ENCODE results near the gene LRRC8B.

LRRC8B gene

GRCh38 chr1:89524369-89525168 is at the start of gene LRRC8B:
TSS of gene LRRC8B (plus strand) at chr1:89524829. CDS start at chr1:89582651, 57,822 bp downstream.
- H3K9ac ChIP-seq (ENCODE audit: low read length) = peak within 1 kb of the TSS; percentile 94
- peak within 1 kb of the TSS; percentile 76 for H2AFZ ChIP-seq (ENCODE audit: low read depth, low read length)

GRCh38 chr1:89475269-89475668 is 49.4 kb upstream of the LRRC8B start:
- H3K9ac ChIP-seq (ENCODE audit: low read length) = no peak overlapping the region
- no peak overlapping the region for H3K27ac ChIP-seq (ENCODE audit: low read length)
- H4K20me1 ChIP-seq (ENCODE audit: insufficient read depth, low read length) = no peaks in the 10 kb centered on the region
- H2AFZ ChIP-seq (ENCODE audit: low read depth, low read length) = no peak overlapping the region
- no peak overlapping the region for H3K4me2 ChIP-seq (ENCODE audit: low read length)
- no peaks in the 10 kb centered on the region for H3K9me3 ChIP-seq (ENCODE audit: insufficient read depth, low read length)
- H3K27me3 ChIP-seq (ENCODE audit: low read depth, low read length) = no peaks in the 10 kb centered on the region
- no peak for TF ChIP-seq EZH2phosphoT487 (IDR thresholded peaks at IDR 0.05; ENCODE audit: low read depth)
- no peak for TF ChIP-seq CTCF (IDR thresholded peaks at IDR 0.05; ENCODE audit: low read depth, low read length)
- no peaks in the 10 kb centered on the region for H3K79me2 ChIP-seq (ENCODE audit: low read length)
- no peak overlapping the region for H3K4me3 ChIP-seq (ENCODE audit: low read length)
- H3K36me3 ChIP-seq (replicated peaks; ENCODE audit: low read depth, low read length) = no peaks in the 10 kb centered on the region
- H3K4me1 ChIP-seq (ENCODE audit: low read length) = peaks cover 8% of the 10 kb centered on the region

More at GRCh38 chr1:89524369-89525168, at the start of gene LRRC8B:
- Histone ChIP-seq H3K27ac (ENCODE audit: low read length) (peak within 1 kb of the TSS; percentile 83), H4K20me1 (ENCODE audit: insufficient read depth, low read length) (no peaks in the 10 kb centered on the region), H3K4me1 (ENCODE audit: low read length) (peaks cover 16% of the 10 kb centered on the region), H3K27me3 (ENCODE audit: low read depth, low read length) (no peaks in the 10 kb centered on the region), H3K36me3 (replicated peaks; ENCODE audit: low read depth, low read length) (no peaks in the 10 kb centered on the region), H3K9me3 (ENCODE audit: insufficient read depth, low read length) (no peaks in the 10 kb centered on the region), H3K4me3 (ENCODE audit: low read length) (peak within 1 kb of the TSS; percentile 95), H3K79me2 (ENCODE audit: low read length) (peaks cover 22% of the 10 kb centered on the region), H3K4me2 (ENCODE audit: low read length) (peak within 1 kb of the TSS; percentile 99)
- TF ChIP-seq EZH2phosphoT487 (IDR thresholded peaks at IDR 0.05; ENCODE audit: low read depth) (no peak), CTCF (IDR thresholded peaks at IDR 0.05; ENCODE audit: low read depth, low read length) (no peak)

DNA sequence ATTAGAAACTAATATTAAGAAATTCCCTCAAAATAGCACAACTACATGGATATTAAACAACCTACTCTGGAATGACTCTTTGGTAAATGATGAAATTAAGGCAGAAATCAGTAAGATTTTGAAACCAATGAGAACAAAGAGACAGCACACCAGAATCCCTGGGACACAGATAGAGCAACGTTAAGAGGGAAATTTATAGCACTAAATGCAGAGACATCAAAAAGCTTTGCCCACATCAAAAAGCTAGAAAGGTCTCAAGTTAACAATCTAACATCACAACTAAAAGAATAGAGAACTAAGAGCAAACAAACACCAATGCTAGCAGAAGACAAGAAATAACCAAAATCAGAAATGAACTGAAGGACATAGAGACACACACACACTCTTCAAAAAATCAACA is 48.6 kb upstream of the LRRC8B start:
- H3K9me3 ChIP-seq (ENCODE audit: insufficient read depth, low read length) = no peaks in the 10 kb centered on the region
- H3K4me1 ChIP-seq (ENCODE audit: low read length) = peaks cover 8% of the 10 kb centered on the region
- no peaks in the 10 kb centered on the region for H4K20me1 ChIP-seq (ENCODE audit: insufficient read depth, low read length)
- no peak overlapping the region for H3K4me3 ChIP-seq (ENCODE audit: low read length)
- no peaks in the 10 kb centered on the region for H3K36me3 ChIP-seq (replicated peaks; ENCODE audit: low read depth, low read length)
- no peak overlapping the region for H3K4me2 ChIP-seq (ENCODE audit: low read length)
- no peak overlapping the region for H3K9ac ChIP-seq (ENCODE audit: low read length)
- H2AFZ ChIP-seq (ENCODE audit: low read depth, low read length) = no peak overlapping the region
- no peaks in the 10 kb centered on the region for H3K79me2 ChIP-seq (ENCODE audit: low read length)
- no peaks in the 10 kb centered on the region for H3K27me3 ChIP-seq (ENCODE audit: low read depth, low read length)
- H3K27ac ChIP-seq (ENCODE audit: low read length) = no peak overlapping the region
- TF ChIP-seq CTCF (IDR thresholded peaks at IDR 0.05; ENCODE audit: low read depth, low read length) (no peak), EZH2phosphoT487 (IDR thresholded peaks at IDR 0.05; ENCODE audit: low read depth) (no peak)

GRCh38 chr1:89483010-89483756 is 41.4 kb upstream of the LRRC8B start:
- Histone ChIP-seq H4K20me1 (ENCODE audit: insufficient read depth, low read length) (no peaks in the 10 kb centered on the region), H3K4me2 (ENCODE audit: low read length) (no peak overlapping the region), H3K4me1 (ENCODE audit: low read length) (no peaks in the 10 kb centered on the region), H3K9ac (ENCODE audit: low read length) (no peak overlapping the region), H3K36me3 (replicated peaks; ENCODE audit: low read depth, low read length) (no peaks in the 10 kb centered on the region), H3K9me3 (ENCODE audit: insufficient read depth, low read length) (no peaks in the 10 kb centered on the region), H3K79me2 (ENCODE audit: low read length) (no peaks in the 10 kb centered on the region), H3K27ac (ENCODE audit: low read length) (no peak overlapping the region), H2AFZ (ENCODE audit: low read depth, low read length) (no peak overlapping the region), H3K27me3 (ENCODE audit: low read depth, low read length) (no peaks in the 10 kb centered on the region), H3K4me3 (ENCODE audit: low read length) (no peak overlapping the region)
- TF ChIP-seq CTCF (IDR thresholded peaks at IDR 0.05; ENCODE audit: low read depth, low read length) (peak; percentile 72), EZH2phosphoT487 (IDR thresholded peaks at IDR 0.05; ENCODE audit: low read depth) (no peak)
